K562 (cell line): ENCODE data around the gene PRXL2B. TPM values are rescaled to one million over a fixed set of nuclear protein-coding genes. Genes with fewer than 3 reads are reported as not detected.

Experiments used
- ATF4 ChIP-seq: fragments of 450-650 bp; formaldehyde crosslinking; IDR thresholded peaks from 2 replicates; pipeline ENCODE4 v1.4.0; 2022; ENCODE audit warnings: mild to moderate bottlenecking, moderate library complexity
- BRD4 ChIP-seq: fragments of 200-600 bp; sonication (generic); IDR thresholded peaks from 2 replicates; pipeline ENCODE4 v1.6.1; 2017; ENCODE audit warnings: inconsistent platforms
- CREB3 ChIP-seq: fragments of 450-650 bp; conservative IDR thresholded peaks from 2 replicates; pipeline ENCODE4 v1.6.1; 2016; ENCODE audit warnings: missing genetic modification characterization, low read depth, mild to moderate bottlenecking, missing compliant biosample characterization, moderate library complexity
- MYNN ChIP-seq, 2 experiments: sonication (generic); formaldehyde crosslinking in 1 of 2; IDR thresholded peaks; 2 replicates each; pipeline versions ENCODE4 v1.5.0 to v1.6.1; 2016 to 2020; ENCODE audit warnings: antibody characterized with exemption in 1 of 2, missing genetic modification reagents in 1 of 2
- NBN ChIP-seq: fragments of 450-650 bp; IDR thresholded peaks from 2 replicates; pipeline ENCODE4 v1.6.1; 2016; ENCODE audit warnings: low read depth, mild to moderate bottlenecking
- NFXL1 ChIP-seq: fragments of 450-650 bp; formaldehyde crosslinking; IDR thresholded peaks from 2 replicates; pipeline ENCODE4 v1.4.0; 2021; ENCODE audit warnings: mild to moderate bottlenecking
- NUFIP1 ChIP-seq: fragments of 450-650 bp; IDR thresholded peaks from 2 replicates; pipeline ENCODE4 v1.6.1; 2018; ENCODE audit not compliant: partially characterized antibody
- PHTF2 ChIP-seq: fragments of 250-450 bp; sonication (Bioruptor Pico); IDR thresholded peaks from 2 replicates; pipeline ENCODE4 v1.5.0; 2021; ENCODE audit warnings: mild to moderate bottlenecking
- POLR3A ChIP-seq: IDR thresholded peaks from 2 replicates; pipeline ENCODE4 v1.6.1; 2011; ENCODE audit warnings: borderline replicate concordance, mild to moderate bottlenecking, moderate library complexity; ENCODE audit not compliant: insufficient read length, insufficient read depth; ENCODE audit errors: extremely low read depth
- RBFOX2 ChIP-seq: fragments of 200-400 bp; formaldehyde crosslinking; IDR thresholded peaks from 2 replicates; pipeline ENCODE4 v1.6.1; 2017; ENCODE audit warnings: low read depth, mild to moderate bottlenecking, low read length, moderate library complexity
- RUNX1 ChIP-seq: sonication (generic); IDR thresholded peaks from 2 replicates; pipeline ENCODE4 v1.6.1; 2016; ENCODE audit warnings: antibody characterized with exemption, low read depth
- SAP30 ChIP-seq: fragments of 200-600 bp; sonication (generic); IDR thresholded peaks from 2 replicates; pipeline ENCODE4 v1.6.1; 2012; ENCODE audit warnings: borderline replicate concordance, low read depth, mild to moderate bottlenecking, moderate library complexity, low read length, control low read depth, inconsistent platforms; ENCODE audit not compliant: insufficient read depth, poor library complexity, severe bottlenecking
- SMARCE1 ChIP-seq: fragments of 450-650 bp; IDR thresholded peaks from 2 replicates; pipeline ENCODE4 v1.7.1; 2016; ENCODE audit warnings: mild to moderate bottlenecking
- TAF1 ChIP-seq: IDR thresholded peaks from 2 replicates; pipeline ENCODE4 v1.6.1; 2011; ENCODE audit warnings: mild to moderate bottlenecking, low read length, moderate library complexity; ENCODE audit not compliant: insufficient read depth, control insufficient read depth, severe bottlenecking; ENCODE audit errors: extremely low read depth
- TCF7 ChIP-seq: sonication (generic); IDR thresholded peaks from 2 replicates; pipeline ENCODE4 v1.6.1; 2016; ENCODE audit warnings: antibody characterized with exemption, borderline replicate concordance
- TRIM24 ChIP-seq, 2 experiments: fragments of 450-650 bp; IDR thresholded peaks; 2 replicates each; pipeline ENCODE4 v1.6.1; 2016
- UBTF ChIP-seq, 2 experiments: IDR thresholded peaks; 2 replicates each; pipeline ENCODE4 v1.6.1; 2012; ENCODE audit warnings: improper control_type of control experiment in 2 of 2, low read depth in 2 of 2, low read length in 2 of 2, borderline replicate concordance in 1 of 2
- USF2 ChIP-seq: sonication (generic); formaldehyde crosslinking; IDR thresholded peaks from 2 replicates; pipeline ENCODE4 v1.5.0; 2020; ENCODE audit warnings: missing genetic modification reagents
- ZFX ChIP-seq: sonication (generic); formaldehyde crosslinking; IDR thresholded peaks from 2 replicates; pipeline ENCODE4 v1.8.0; 2022; ENCODE audit warnings: mild to moderate bottlenecking, missing genetic modification reagents, moderate library complexity
- ZNF143 ChIP-seq: sonication (generic); formaldehyde crosslinking; IDR thresholded peaks from 2 replicates; pipeline ENCODE4 v1.9.0; 2022; ENCODE audit warnings: mild to moderate bottlenecking, missing genetic modification reagents
- ZNF263 ChIP-seq: sonication (generic); formaldehyde crosslinking; IDR thresholded peaks from 2 replicates; pipeline ENCODE4 v1.8.0; 2022; ENCODE audit warnings: mild to moderate bottlenecking, missing genetic modification reagents, borderline replicate concordance
- ZNF354B ChIP-seq: fragments of 250-450 bp; sonication (Bioruptor Pico); IDR thresholded peaks from 2 replicates; pipeline ENCODE4 v1.4.0; 2020
- ZNF589 ChIP-seq: fragments of 200-800 bp; sonication (Bioruptor generic); IDR thresholded peaks from 2 replicates; pipeline ENCODE4 v1.6.1; 2016; ENCODE audit warnings: low read depth, missing genetic modification characterization, missing compliant biosample characterization
- polyA plus RNA-seq, 8 experiments: library from polyadenylated mRNA; depleted of rRNA in 4 of 8; stranded (reverse) in 5 of 8; unstranded in 3 of 8; fragments of >200 nt; fragmentation: Nextera tagmentation in 2 of 8; fragmentation: Illumina TruSeq in 1 of 8; extraction: Ambion mirVana in 2 of 8; extraction: Trizol in 1 of 8; gene quantifications; 2 replicates each; pipeline versions ENCODE4 v1.2.1 to v1.2.3, GENCODE V29; 2011 to 2014; ENCODE audit warnings: inconsistent platforms in 1 of 8, missing spikeins in 1 of 8
- total RNA-seq, 7 experiments: library from RNA; depleted of rRNA in 6 of 7; stranded (reverse); fragments of >200 nt in 6 of 7; fragmentation: Illumina TruSeq in 2 of 7; extraction: Trizol in 2 of 7; gene quantifications; 2 replicates each; pipeline versions ENCODE4 v1.2.1 to v1.2.3, GENCODE V29; 2011 to 2021; ENCODE audit warnings: low replicate concordance in 1 of 7

PRXL2B gene
- total and polyA plus RNA-seq, 9 of the 15 experiments (the other 6 are each of a cell fraction or from before 2014, with no cell fraction given), result 0.99 to 25.3 (median 11.8) TPM

GRCh38 chr1:2547210-2548067, 39.1 kb upstream of the PRXL2B start (continued):
- TF ChIP-seq ZNF263 (CRISPR knock-in tag) (0 out of 2 replicates have a peak, but pooled peaks have one; percentile 14), PHTF2 (CRISPR knock-in tag) (no peak), POLR3A (no peak), NUFIP1 (no peak), UBTF (IDR thresholded peaks at IDR 0.05; ENCODE audit: borderline replicate concordance in 1 of 2, low read depth in 2 of 2, low read length in 2 of 2) (no peak), SMARCE1 (no peak), ZNF143 (CRISPR knock-in tag) (no peak), ZFX (CRISPR knock-in tag) (peak; percentile 80), MYNN (IDR thresholded peaks at IDR 0.05) (no peak; the same call in 1 of the 2 replicates), MYNN (CRISPR knock-in tag; IDR thresholded peaks at IDR 0.05) (no peak), ZNF354B (CRISPR knock-in tag) (no peak), USF2 (no peak), TAF1 (no peak), ATF4 (CRISPR knock-in tag) (no peak), CREB3 (tag) (no peak), BRD4 (no peak), NFXL1 (CRISPR knock-in tag) (no peak), ZNF589 (CRISPR knock-in tag) (no peak), RUNX1 (no peak), RBFOX2 (peak; percentile 7; the same call in 1 of the 2 replicates), TCF7 (0 out of 2 replicates have a peak, but pooled peaks have one; percentile 13), SAP30 (no peak), TRIM24 (IDR thresholded peaks at IDR 0.05) (no peak), NBN (0 out of 2 replicates have a peak, but pooled peaks have one; percentile 4)
